K562 (cell line): ENCODE data around the gene SYNE2. TPM values are rescaled to one million over a fixed set of nuclear protein-coding genes. Genes with fewer than 3 reads are reported as not detected.

Experiments
- ATAC-seq: fragments of 200-7000 bp; cut with Tn5 transposase; 3 replicates; pipeline ENCODE4 v1.9.1; 2020; ENCODE audit warnings: moderate library complexity
- BruUV-seq: library from RNA; stranded (reverse); fragments of 400-500 nt; replicated peaks from 2 replicates; lab custom pipeline; 2021; lab: Mats Ljungman, UMichigan
- CTCF ChIA-PET: fragments of 300-600 bp; formaldehyde crosslinking; extraction: SDS; loops from one replicate; lab custom pipeline; 2021; ENCODE audit warnings: low intra/inter-chr PET ratio; lab: Yijun Ruan, JAX
- POLR2A ChIA-PET: fragments of 300-600, 350-650 bp; sonication (Branson Sonifier 250); formaldehyde crosslinking; extraction: SDS; loops from one replicate; lab custom pipeline; 2021; ENCODE audit warnings: antibody characterized with exemption, inconsistent platforms; lab: Yijun Ruan, JAX
- DNase-seq, 4 experiments: peaks; one replicate each; pipeline versions ENCODE4 v3.0.0 to v3.0.0-alpha.2; 2011 to 2018; ENCODE audit warnings: low spot score in 3 of 4, mixed read lengths in 3 of 4; ENCODE audit errors: extremely low read depth in 1 of 4
- FAIRE-seq: peaks from 2 replicates; lab custom pipeline; 2011; peaks lifted over from hg19 to GRCh38; lab: Jason Lieb, UNC
- H2AFZ ChIP-seq: 2 replicates; pipeline ENCODE4 v1.6.0; 2011; ENCODE audit warnings: low read depth, low read length, control low read depth, inconsistent platforms
- H3K27ac ChIP-seq: fragments of 200-600 bp; 3 replicates; pipeline ENCODE4 v1.8.0; 2011; ENCODE audit warnings: low read depth, mild to moderate bottlenecking, control low read depth, inconsistent platforms, low read length, moderate library complexity, mixed read lengths; ENCODE audit errors: extremely low read depth
- H3K27me3 ChIP-seq, 2 experiments: fragments of 300-600 bp in 1 of 2; 2 replicates in 1 of 2; 3 replicates in 1 of 2; pipeline versions ENCODE4 v1.6.0 to v1.8.0; 2011; ENCODE audit warnings: inconsistent platforms in 2 of 2, low read length in 2 of 2, mild to moderate bottlenecking in 1 of 2, mixed read lengths in 1 of 2, moderate library complexity in 1 of 2; ENCODE audit not compliant: control insufficient read depth in 2 of 2, insufficient read depth in 2 of 2
- H3K36me3 ChIP-seq: fragments of 300-600 bp; 3 replicates; pipeline ENCODE4 v1.8.0; 2011; ENCODE audit warnings: mild to moderate bottlenecking, low read length, inconsistent platforms; ENCODE audit not compliant: control insufficient read depth, insufficient read depth
- H3K4me1 ChIP-seq, 2 experiments: fragments of 200-600 bp in 1 of 2; replicated peaks in 1 of 2; 2 replicates in 1 of 2; 3 replicates in 1 of 2; pipeline versions ENCODE4 v1.5.1 to v1.8.0; 2011; ENCODE audit warnings: inconsistent platforms in 2 of 2, low read length in 2 of 2, mild to moderate bottlenecking in 1 of 2, mixed read lengths in 1 of 2, moderate library complexity in 1 of 2; ENCODE audit not compliant: control insufficient read depth in 2 of 2, insufficient read depth in 2 of 2
- H3K4me2 ChIP-seq: 2 replicates; pipeline ENCODE4 v1.6.1; 2011; ENCODE audit warnings: low read length, control low read depth, inconsistent platforms, mixed read lengths; ENCODE audit not compliant: insufficient read depth
- H3K4me3 ChIP-seq: fragments of 200-600 bp; sonication (generic), shearing (Covaris generic); 2 replicates; pipeline ENCODE4 v1.5.1; 2016; ENCODE audit warnings: control low read depth, inconsistent platforms
- H3K79me2 ChIP-seq: fragments of 200-600 bp; 3 replicates; pipeline ENCODE4 v1.8.0; 2011; ENCODE audit warnings: low read length, inconsistent platforms; ENCODE audit not compliant: control insufficient read depth, insufficient read depth
- H3K9ac ChIP-seq, 2 experiments: 2 replicates each; pipeline versions ENCODE4 v1.6.0 to v1.6.1; 2011; ENCODE audit warnings: low read depth in 2 of 2, low read length in 2 of 2, control low read depth in 1 of 2, inconsistent platforms in 1 of 2, mild to moderate bottlenecking in 1 of 2, mixed read lengths in 1 of 2; ENCODE audit not compliant: insufficient read depth in 1 of 2
- H3K9me1 ChIP-seq: one replicate; pipeline ENCODE4 v1.6.0; 2011; ENCODE audit warnings: inconsistent platforms, mild to moderate bottlenecking, low read length, moderate library complexity; ENCODE audit not compliant: control insufficient read depth, insufficient read depth
- H3K9me3 ChIP-seq: replicated peaks from 2 replicates; pipeline ENCODE4 v1.5.1; 2011; ENCODE audit warnings: low read depth, low read length, inconsistent platforms; ENCODE audit not compliant: control insufficient read depth, insufficient read depth
- H4K20me1 ChIP-seq: replicated peaks from 2 replicates; pipeline ENCODE4 v1.6.1; 2011; ENCODE audit warnings: low read length, inconsistent platforms, mixed read lengths; ENCODE audit not compliant: control insufficient read depth, insufficient read depth
- COPS2 ChIP-seq: fragments of 450-650 bp; conservative IDR thresholded peaks from 2 replicates; pipeline ENCODE4 v1.6.1; 2016; ENCODE audit warnings: mild to moderate bottlenecking, moderate library complexity
- ESRRB ChIP-seq: fragments of 250-450 bp; sonication (Bioruptor Pico); IDR thresholded peaks from 2 replicates; pipeline ENCODE4 v1.5.0; 2020; ENCODE audit warnings: mild to moderate bottlenecking, moderate library complexity, borderline replicate concordance
- KLF6 ChIP-seq: fragments of 250-450 bp; sonication (Bioruptor Pico); IDR thresholded peaks from 2 replicates; pipeline ENCODE4 v1.4.0; 2020; ENCODE audit warnings: mild to moderate bottlenecking, moderate library complexity, borderline replicate concordance
- LARP7 ChIP-seq: fragments of 450-650 bp; IDR thresholded peaks from 2 replicates; pipeline ENCODE4 v1.6.1; 2016
- MAX ChIP-seq: sonication (generic); formaldehyde crosslinking; IDR thresholded peaks from 2 replicates; pipeline ENCODE4 v1.9.0; 2022; ENCODE audit warnings: mild to moderate bottlenecking, missing genetic modification reagents
- MBD2 ChIP-seq: sonication (generic); IDR thresholded peaks from 2 replicates; pipeline ENCODE4 v1.6.1; 2016; ENCODE audit warnings: low read depth, borderline replicate concordance
- MIER1 ChIP-seq: fragments of 450-650 bp; IDR thresholded peaks from 2 replicates; pipeline ENCODE4 v1.6.1; 2016; ENCODE audit warnings: antibody characterized with exemption, mild to moderate bottlenecking, low read depth
- MYBL2 ChIP-seq, 2 experiments: fragments of 450-650 bp in 1 of 2; sonication (generic) in 1 of 2; formaldehyde crosslinking in 1 of 2; IDR thresholded peaks; 2 replicates each; pipeline versions ENCODE4 v1.6.1 to v1.8.1; 2017 to 2022; ENCODE audit warnings: borderline replicate concordance in 1 of 2, inconsistent platforms in 1 of 2, low read depth in 1 of 2, mild to moderate bottlenecking in 1 of 2, missing genetic modification reagents in 1 of 2, moderate library complexity in 1 of 2
- NFYB ChIP-seq: IDR thresholded peaks from 2 replicates; pipeline ENCODE4 v1.6.1; 2011; ENCODE audit warnings: mild to moderate bottlenecking, moderate library complexity; ENCODE audit not compliant: insufficient read length; ENCODE audit errors: extremely low read depth
- NR0B1 ChIP-seq: fragments of 450-650 bp; IDR thresholded peaks from one replicate; pipeline ENCODE4 v1.6.1; 2018; ENCODE audit warnings: mild to moderate bottlenecking, moderate library complexity; ENCODE audit not compliant: partially characterized antibody
- PHB ChIP-seq: fragments of 250-450 bp; sonication (Bioruptor Pico); IDR thresholded peaks from 2 replicates; pipeline ENCODE4 v1.5.0; 2021
- SMAD1 ChIP-seq: fragments of 150-350 bp; IDR thresholded peaks from 2 replicates; pipeline ENCODE4 v1.6.1; 2014; ENCODE audit warnings: low read length, low read depth; ENCODE audit not compliant: partially characterized antibody
- TCF15 ChIP-seq: fragments of 250-450 bp; sonication (Bioruptor Pico); IDR thresholded peaks from 2 replicates; pipeline ENCODE4 v1.8.0; 2022; ENCODE audit warnings: moderate library complexity, mild to moderate bottlenecking, inconsistent platforms
- TRIM25 ChIP-seq: fragments of 450-650 bp; IDR thresholded peaks from 2 replicates; pipeline ENCODE4 v1.7.0; 2016; ENCODE audit warnings: borderline replicate concordance
- ZBED1 ChIP-seq: IDR thresholded peaks from 2 replicates; pipeline ENCODE4 v1.6.1; 2014
- ZNF280B ChIP-seq: fragments of 250-450 bp; sonication (Bioruptor Pico); IDR thresholded peaks from 2 replicates; pipeline ENCODE4 v1.5.1; 2021; ENCODE audit warnings: mild to moderate bottlenecking
- ZNF644 ChIP-seq: fragments of 200-800 bp; sonication (Bioruptor generic); IDR thresholded peaks from 2 replicates; pipeline ENCODE4 v1.6.1; 2016; ENCODE audit warnings: low read depth, missing genetic modification characterization, missing compliant biosample characterization
- ZNF668 ChIP-seq: fragments of 250-450 bp; sonication (Bioruptor Pico); IDR thresholded peaks from 2 replicates; pipeline ENCODE4 v1.8.0; 2022; ENCODE audit warnings: mild to moderate bottlenecking, inconsistent platforms
- WGBS: fragments of 100-300 bp; shearing (Covaris generic); methylation state at CpG from one replicate; pipeline ENCODE4 v1.1.6; 2016; ENCODE audit warnings: low coverage, mixed read lengths; ENCODE audit not compliant: insufficient coverage; ENCODE audit errors: missing lambda C conversion rate; 5-methylcytosine and 5-hydroxymethylcytosine counted together
- in situ Hi-C: fragments of 300-500 bp; cut with MboI; formaldehyde crosslinking; loops from 4 replicates; pipeline ENCODE4 v1.15.0; 2018; ENCODE audit warnings: inconsistent platforms, mixed read lengths
- intact Hi-C: fragments of 100-400 bp; cut with micrococcal nuclease; formaldehyde crosslinking; loops from 2 replicates; pipeline ENCODE4 v1.14.2; 2022
- polyA plus RNA-seq, 8 experiments: library from polyadenylated mRNA; depleted of rRNA in 4 of 8; stranded (reverse) in 5 of 8; unstranded in 3 of 8; fragments of >200 nt; fragmentation: Nextera tagmentation in 2 of 8; fragmentation: Illumina TruSeq in 1 of 8; extraction: Ambion mirVana in 2 of 8; extraction: Trizol in 1 of 8; gene quantifications; 2 replicates each; pipeline versions ENCODE4 v1.2.1 to v1.2.3, GENCODE V29; 2011 to 2014; ENCODE audit warnings: inconsistent platforms in 1 of 8, missing spikeins in 1 of 8
- total RNA-seq, 7 experiments: library from RNA; depleted of rRNA in 6 of 7; stranded (reverse); fragments of >200 nt in 6 of 7; fragmentation: Illumina TruSeq in 2 of 7; extraction: Trizol in 2 of 7; gene quantifications; 2 replicates each; pipeline versions ENCODE4 v1.2.1 to v1.2.3, GENCODE V29; 2011 to 2021; ENCODE audit warnings: low replicate concordance in 1 of 7

The SYNE2 gene
- total and polyA plus RNA-seq, 9 of the 15 experiments (the other 6 are each of a cell fraction or from before 2014, with no cell fraction given) = 0.06 to 0.53 (median 0.11) TPM

GRCh38 chr14:64253672-64254071, 400.9 kb downstream of the SYNE2 start (continued):
- TF ChIP-seq ZNF280B (CRISPR knock-in tag) (no peak), COPS2 (no peak)

GRCh38 chr14:64255756-64256155, 403.0 kb downstream of the SYNE2 start:
- intact Hi-C loops (no loop called here), in situ Hi-C loops (no loop called here)
- POLR2A ChIA-PET = no interaction called here
- WGBS = 42% methylated on average over 1 of the region's 1 CpG
- Histone ChIP-seq H3K27ac (no peak overlapping the region), H3K4me1 (no peaks in the 10 kb centered on the region), H3K79me2 (no peaks in the 10 kb centered on the region), H3K9me3 (no peaks in the 10 kb centered on the region), H3K4me2 (no peak overlapping the region), H4K20me1 (no peaks in the 10 kb centered on the region), H3K27me3 (no peaks in the 10 kb centered on the region), H2AFZ (no peak overlapping the region), H3K9me1 (no peaks in the 10 kb centered on the region), H3K4me3 (no peak overlapping the region), H3K9ac (no peak overlapping the region), H3K36me3 (no peaks in the 10 kb centered on the region)
- ATAC-seq = no peak
- CTCF ChIA-PET = no interaction called here
- DNase-seq = no peak
- BruUV-seq = no TSS peak
- no peak for FAIRE-seq
- TF ChIP-seq ZBED1 (no peak), LARP7 (no peak), PHB (CRISPR knock-in tag) (no peak), NR0B1 (no peak), MBD2 (no peak), TCF15 (CRISPR knock-in tag) (no peak), MIER1 (no peak), MYBL2 (IDR thresholded peaks at IDR 0.05; ENCODE audit: low read depth) (no peak), MYBL2 (CRISPR knock-in tag; IDR thresholded peaks at IDR 0.05; ENCODE audit: borderline replicate concordance) (no peak), KLF6 (no peak), ZNF644 (no peak), MAX (CRISPR knock-in tag) (no peak), TRIM25 (no peak), ESRRB (no peak), NFYB (no peak), ZNF668 (no peak), SMAD1 (no peak)
